H9 (cell line): ENCODE measurements around the gene SEPTIN3. TPM values are rescaled to one million over a fixed set of nuclear protein-coding genes. Genes with fewer than 3 reads are reported as not detected.

ENCODE experiments used
- DNase-seq: peaks from one replicate; pipeline ENCODE4 v3.0.0-alpha.2; 2017
- H2AFZ ChIP-seq: one replicate; pipeline ENCODE4 v1.6.1; 2013; ENCODE audit warnings: mild to moderate bottlenecking, low read length, control low read depth, moderate library complexity
- H2AK5ac ChIP-seq: 2 replicates; pipeline ENCODE4 v1.6.1; 2013; ENCODE audit warnings: low read length, control low read depth, mixed read lengths; ENCODE audit not compliant: insufficient read length
- H2BK120ac ChIP-seq: one replicate; pipeline ENCODE4 v1.6.1; 2013; ENCODE audit warnings: low read depth, mild to moderate bottlenecking, low read length, control low read depth, inconsistent platforms; ENCODE audit not compliant: poor library complexity, severe bottlenecking
- H2BK12ac ChIP-seq: 2 replicates; pipeline ENCODE4 v1.6.1; 2013; ENCODE audit warnings: low read length, control low read depth, mixed read lengths, low read depth; ENCODE audit not compliant: insufficient read length
- H2BK15ac ChIP-seq: 2 replicates; pipeline ENCODE4 v1.6.1; 2013; ENCODE audit warnings: low read depth, low read length, control low read depth
- H2BK20ac ChIP-seq: one replicate; pipeline ENCODE4 v1.6.1; 2013; ENCODE audit warnings: low read depth, mild to moderate bottlenecking, low read length, control low read depth, inconsistent platforms; ENCODE audit not compliant: poor library complexity, severe bottlenecking
- H2BK5ac ChIP-seq: 2 replicates; pipeline ENCODE4 v1.6.1; 2013; ENCODE audit warnings: low read length, control low read depth, mixed read lengths; ENCODE audit not compliant: insufficient read length
- H3K14ac ChIP-seq: 2 replicates; pipeline ENCODE4 v1.6.1; 2013; ENCODE audit warnings: low read length, control low read depth; ENCODE audit not compliant: insufficient read depth
- H3K18ac ChIP-seq: 2 replicates; pipeline ENCODE4 v1.6.1; 2013; ENCODE audit warnings: low read depth, mild to moderate bottlenecking, mixed read lengths, low read length, control low read depth; ENCODE audit not compliant: insufficient read length
- H3K23ac ChIP-seq: 2 replicates; pipeline ENCODE4 v1.6.1; 2013; ENCODE audit warnings: low read length, control low read depth, mixed read lengths, low read depth; ENCODE audit not compliant: insufficient read length
- H3K23me2 ChIP-seq: 2 replicates; pipeline ENCODE4 v1.6.1; 2013; ENCODE audit warnings: low read depth, mild to moderate bottlenecking, mixed read lengths, low read length, control low read depth; ENCODE audit not compliant: insufficient read length, poor library complexity, severe bottlenecking
- H3K27ac ChIP-seq: 2 replicates; pipeline ENCODE4 v1.5.1; 2013; ENCODE audit warnings: low read length, control low read depth, mixed read lengths, low read depth; ENCODE audit not compliant: insufficient read length
- H3K27me3 ChIP-seq: 2 replicates; pipeline ENCODE4 v1.6.1; 2013; ENCODE audit warnings: low read length, control low read depth, inconsistent platforms; ENCODE audit not compliant: insufficient read depth
- H3K4ac ChIP-seq: 2 replicates; pipeline ENCODE4 v1.6.1; 2013; ENCODE audit warnings: low read depth, mild to moderate bottlenecking, control low read depth, inconsistent platforms, low read length, moderate library complexity
- H3K4me1 ChIP-seq: 2 replicates; pipeline ENCODE4 v1.6.1; 2013; ENCODE audit warnings: low read length, control low read depth, inconsistent platforms; ENCODE audit not compliant: insufficient read depth
- H3K4me2 ChIP-seq: 2 replicates; pipeline ENCODE4 v1.6.1; 2013; ENCODE audit warnings: low read length, control low read depth, mixed read lengths; ENCODE audit not compliant: insufficient read length, insufficient read depth
- H3K56ac ChIP-seq: 2 replicates; pipeline ENCODE4 v1.6.1; 2013; ENCODE audit warnings: low read depth, mild to moderate bottlenecking, mixed read lengths, low read length, control low read depth; ENCODE audit not compliant: insufficient read length
- H3K79me1 ChIP-seq: 2 replicates; pipeline ENCODE4 v1.6.1; 2013; ENCODE audit warnings: low read depth, mild to moderate bottlenecking, moderate library complexity, low read length, control low read depth, inconsistent platforms; ENCODE audit not compliant: insufficient read depth, poor library complexity, severe bottlenecking
- H3K79me2 ChIP-seq: 2 replicates; pipeline ENCODE4 v1.6.1; 2013; ENCODE audit warnings: low read length, control low read depth, inconsistent platforms; ENCODE audit not compliant: insufficient read depth
- H3K9ac ChIP-seq: 2 replicates; pipeline ENCODE4 v1.6.1; 2013; ENCODE audit warnings: low read length, control low read depth, mixed read lengths; ENCODE audit not compliant: insufficient read length; ENCODE audit errors: extremely low read depth
- H3K9me3 ChIP-seq: one replicate; pipeline ENCODE4 v1.6.1; 2013; ENCODE audit warnings: low read depth, low read length, inconsistent platforms; ENCODE audit not compliant: control insufficient read depth
- H3T11ph ChIP-seq: one replicate; pipeline ENCODE4 v1.6.1; 2013; ENCODE audit warnings: mild to moderate bottlenecking, low read length, control low read depth, inconsistent platforms
- H4K20me1 ChIP-seq: one replicate; pipeline ENCODE4 v1.6.1; 2013; ENCODE audit not compliant: control insufficient read depth, insufficient read length, insufficient read depth
- H4K5ac ChIP-seq: 2 replicates; pipeline ENCODE4 v1.6.1; 2013; ENCODE audit warnings: low read depth, mild to moderate bottlenecking, mixed read lengths, low read length, control low read depth; ENCODE audit not compliant: insufficient read length
- H4K8ac ChIP-seq: replicated peaks from 2 replicates; pipeline ENCODE4 v1.6.1; 2013; ENCODE audit warnings: low read length, control low read depth, mixed read lengths, low read depth; ENCODE audit not compliant: insufficient read length
- H4K91ac ChIP-seq: 2 replicates; pipeline ENCODE4 v1.6.1; 2013; ENCODE audit warnings: low read depth, mild to moderate bottlenecking, moderate library complexity, mixed read lengths, low read length, control low read depth; ENCODE audit not compliant: insufficient read length
- H3K27ac Mint-ChIP-seq, 3 experiments: 2 replicates in 2 of 3; 3 replicates in 1 of 3; pipeline ENCODE4 v1.8.0; 2020 to 2021; ENCODE audit warnings: mixed read lengths in 3 of 3, mild to moderate bottlenecking in 1 of 3, moderate library complexity in 1 of 3
- H3K27me3 Mint-ChIP-seq: 2 replicates; pipeline ENCODE4 v1.8.0; 2021; ENCODE audit warnings: low read depth, mild to moderate bottlenecking, moderate library complexity, mixed read lengths
- H3K36me3 Mint-ChIP-seq, 3 experiments: 2 replicates in 2 of 3; 3 replicates in 1 of 3; pipeline ENCODE4 v1.8.0; 2020 to 2021; ENCODE audit warnings: low read depth in 3 of 3, mixed read lengths in 3 of 3; ENCODE audit not compliant: insufficient read depth in 1 of 3
- H3K4me1 Mint-ChIP-seq, 2 experiments: 2 replicates each; pipeline ENCODE4 v1.8.0; 2020; ENCODE audit warnings: mixed read lengths in 2 of 2
- H3K4me3 Mint-ChIP-seq, 2 experiments: 2 replicates in 1 of 2; 3 replicates in 1 of 2; pipeline ENCODE4 v1.8.0; 2020 to 2021; ENCODE audit warnings: mild to moderate bottlenecking in 2 of 2, mixed read lengths in 2 of 2, moderate library complexity in 1 of 2
- H3K9me3 Mint-ChIP-seq, 2 experiments: 2 replicates in 1 of 2; 3 replicates in 1 of 2; pipeline ENCODE4 v1.8.0; 2020; ENCODE audit warnings: mild to moderate bottlenecking in 2 of 2, mixed read lengths in 2 of 2, moderate library complexity in 1 of 2
- CTCF ChIP-seq: fragments of 200-600 bp; sonication (generic); conservative IDR thresholded peaks from 3 replicates; pipeline ENCODE4 v1.8.0; 2021; ENCODE audit warnings: antibody characterized with exemption, mild to moderate bottlenecking
- WGBS: extraction: QIAGEN DNeasy Blood & Tissue Kit; methylation state at CpG from one replicate; pipeline ENCODE4 v1.1.7; 2013; ENCODE audit warnings: missing lambda C conversion rate, low lambda C conversion rate, mixed read lengths; ENCODE audit not compliant: insufficient read length; ENCODE audit errors: extremely low coverage; 5-methylcytosine and 5-hydroxymethylcytosine counted together
- total RNA-seq: library from RNA; stranded (reverse); gene quantifications from 2 replicates; pipeline ENCODE4 v1.2.1, GENCODE V29; 2021

The SEPTIN3 gene
- total RNA-seq, 1 experiment from 2014 or later: 33.3 TPM

GRCh38 chr22:41928593-41929417 is 40.4 kb upstream of the SEPTIN3 start:
- no peak overlapping the region for H3K4me2 ChIP-seq
- no peak overlapping the region for H3K18ac ChIP-seq
- no peak overlapping the region for H3K4ac ChIP-seq
- no peak overlapping the region for H2BK5ac ChIP-seq
- no peak for DNase-seq
- no peak overlapping the region for H4K5ac ChIP-seq
- H3K27me3 ChIP-seq: peaks cover 11% of the 10 kb centered on the region
- no peak overlapping the region for H2AFZ ChIP-seq
- H2BK120ac ChIP-seq: no peak overlapping the region
- peaks cover 54% of the 10 kb centered on the region for H3K27me3 Mint-ChIP-seq
- no peaks in the 10 kb centered on the region for H3K79me2 ChIP-seq
- no peak overlapping the region for H2BK15ac ChIP-seq
- peak overlapping the region in 1 of 3 experiments; percentile 23; a peak in 1 of 7 replicates for H3K27ac Mint-ChIP-seq
- H3K4me3 Mint-ChIP-seq: no peak overlapping the region; a peak in 2 of 5 replicates
- no peak overlapping the region for H3K9ac ChIP-seq
- no peak overlapping the region for H3K23ac ChIP-seq
- WGBS: no CpG with 5 or more reads among the region's 14 CpGs
- H3K4me1 Mint-ChIP-seq: peaks cover 20 to 27% of the 10 kb centered on the region in 2 experiments
- no peak overlapping the region for H2BK12ac ChIP-seq
- no peaks in the 10 kb centered on the region for H4K20me1 ChIP-seq
- no peak overlapping the region for H3T11ph ChIP-seq
- no peak overlapping the region for H2AK5ac ChIP-seq
- TF ChIP-seq CTCF: no peak
- no peak overlapping the region for H3K56ac ChIP-seq
- H3K27ac ChIP-seq: no peak overlapping the region
- H3K9me3 Mint-ChIP-seq: no peaks in the 10 kb centered on the region
- H3K9me3 ChIP-seq: no peaks in the 10 kb centered on the region
- peaks cover 3 to 4% (median 3%) of the 10 kb centered on the region in 3 experiments; a peak in 4 of 7 replicates for H3K36me3 Mint-ChIP-seq
- H2BK20ac ChIP-seq: no peak overlapping the region
- H4K91ac ChIP-seq: no peak overlapping the region
- peaks cover 3% of the 10 kb centered on the region; the same call in 1 of the 2 replicates for H3K4me1 ChIP-seq
- H3K14ac ChIP-seq: no peak overlapping the region; the same call in 1 of the 2 replicates
- H3K79me1 ChIP-seq: no peaks in the 10 kb centered on the region
- H3K23me2 ChIP-seq: peaks cover 4% of the 10 kb centered on the region
- H4K8ac ChIP-seq: no peak overlapping the region
